ENCODE measurements around the gene KANSL1L. TPM values are rescaled to one million over a fixed set of nuclear protein-coding genes. Genes with fewer than 3 reads are reported as not detected.

Gene KANSL1L
- total RNA-seq, 1 experiment from 2014 or later: 6.7 TPM

- no peak for TF ChIP-seq YY1 (IDR thresholded peaks at IDR 0.05; ENCODE audit: extremely low read depth, insufficient replicate concordance, low read depth, low read length)
Observed at GRCh38 chr2:210028178-210028577, 143.0 kb downstream of the KANSL1L start (continued).

DNA sequence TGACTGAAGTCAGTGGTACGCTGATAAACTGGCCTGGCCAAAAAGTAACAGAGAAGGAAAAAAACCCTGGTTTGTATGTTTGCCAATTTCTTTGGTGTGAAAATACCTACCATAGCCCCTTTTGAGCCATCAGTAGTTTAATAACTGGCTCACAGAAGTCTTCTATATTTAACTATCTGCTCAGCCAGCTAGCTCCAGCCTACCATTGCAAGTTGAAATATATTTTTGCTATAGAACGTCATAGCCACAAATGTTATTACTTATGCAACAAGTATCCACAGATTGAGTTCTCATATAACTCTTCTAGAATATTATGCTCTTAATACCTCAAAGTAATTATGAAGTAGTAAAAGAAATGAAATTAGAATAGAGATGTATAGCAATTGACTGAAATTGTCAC is 143.6 kb downstream of the KANSL1L start:
- Histone ChIP-seq H3K27ac (ENCODE audit: low read depth, low read length) (no peak overlapping the region), H3K27me3 (ENCODE audit: insufficient read depth, low read length) (no peaks in the 10 kb centered on the region), H3K4me3 (replicated peaks in 1 of 2; ENCODE audit: low read depth in 1 of 2, low read length in 2 of 2) (no peak overlapping the region), H3K79me2 (ENCODE audit: insufficient read depth, low read length) (no peaks in the 10 kb centered on the region), H2AFZ (ENCODE audit: low read depth, low read length, poor library complexity, severe bottlenecking) (no peak overlapping the region), H3K36me3 (ENCODE audit: control insufficient read depth in 1 of 2, insufficient read depth in 2 of 2, low read length in 2 of 2) (peaks cover 9 to 19% of the 10 kb centered on the region in 2 experiments; a peak in 3 of 4 replicates), H3K4me1 (ENCODE audit: control insufficient read depth in 1 of 2, insufficient read depth in 2 of 2, low read length in 2 of 2) (no peaks in the 10 kb centered on the region), H3K9me3 (ENCODE audit: control insufficient read depth in 1 of 2, insufficient read depth in 1 of 2, low read depth in 1 of 2, low read length in 2 of 2) (no peaks in the 10 kb centered on the region), H3K4me2 (ENCODE audit: low read length) (no peak overlapping the region), H3K9me2 (ENCODE audit: insufficient read depth) (no peaks in the 10 kb centered on the region), H3K9ac (ENCODE audit: low read length) (no peak overlapping the region), H4K20me1 (ENCODE audit: insufficient read depth) (no peaks in the 10 kb centered on the region)
- intact Hi-C loops (cut with micrococcal nuclease): no loop called here
- no peak for DNase-seq (ENCODE audit: low read depth, low spot score)
- ChIA-PET CTCF (no interaction called here), POLR2A (no interaction called here), RAD21 (ENCODE audit: low non-redundant PET in 1 of 2, low total read pairs in 2 of 2, uncharacterized antibody in 2 of 2, unreplicated experiment in 2 of 2) (no interaction called here)
- ATAC-seq: no peak
- BruUV-seq (replicated peaks): no TSS peak
- TF ChIP-seq TCF7L2 (IDR thresholded peaks at IDR 0.05; ENCODE audit: borderline replicate concordance, extremely low read depth, insufficient read depth, insufficient read length): no peak
- TF ChIP-seq SIN3A (IDR thresholded peaks at IDR 0.05; ENCODE audit: low read depth): no peak
- TF ChIP-seq SP1 (IDR thresholded peaks at IDR 0.05; ENCODE audit: low read depth): no peak
- TF ChIP-seq FOSL1 (IDR thresholded peaks at IDR 0.05; ENCODE audit: low read depth): no peak
- no peak for TF ChIP-seq CBX3 (IDR thresholded peaks at IDR 0.05; ENCODE audit: low read depth)
- no peak for TF ChIP-seq SRF (IDR thresholded peaks at IDR 0.05; ENCODE audit: low read depth)
- no peak for TF ChIP-seq CEBPB (IDR thresholded peaks at IDR 0.05; ENCODE audit: low read depth)
- TF ChIP-seq ZNF274 (IDR thresholded peaks at IDR 0.05; ENCODE audit: low read depth, low read length): no peak
- TF ChIP-seq, protein P1, sequence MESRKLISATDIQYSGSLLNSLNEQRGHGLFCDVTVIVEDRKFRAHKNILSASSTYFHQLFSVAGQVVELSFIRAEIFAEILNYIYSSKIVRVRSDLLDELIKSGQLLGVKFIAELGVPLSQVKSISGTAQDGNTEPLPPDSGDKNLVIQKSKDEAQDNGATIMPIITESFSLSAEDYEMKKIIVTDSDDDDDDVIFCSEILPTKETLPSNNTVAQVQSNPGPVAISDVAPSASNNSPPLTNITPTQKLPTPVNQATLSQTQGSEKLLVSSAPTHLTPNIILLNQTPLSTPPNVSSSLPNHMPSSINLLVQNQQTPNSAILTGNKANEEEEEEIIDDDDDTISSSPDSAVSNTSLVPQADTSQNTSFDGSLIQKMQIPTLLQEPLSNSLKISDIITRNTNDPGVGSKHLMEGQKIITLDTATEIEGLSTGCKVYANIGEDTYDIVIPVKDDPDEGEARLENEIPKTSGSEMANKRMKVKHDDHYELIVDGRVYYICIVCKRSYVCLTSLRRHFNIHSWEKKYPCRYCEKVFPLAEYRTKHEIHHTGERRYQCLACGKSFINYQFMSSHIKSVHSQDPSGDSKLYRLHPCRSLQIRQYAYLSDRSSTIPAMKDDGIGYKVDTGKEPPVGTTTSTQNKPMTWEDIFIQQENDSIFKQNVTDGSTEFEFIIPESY (IDR thresholded peaks at IDR 0.05; ENCODE audit: extremely low read depth, insufficient replicate concordance, low read length): no peak
- TF ChIP-seq, protein P2, sequence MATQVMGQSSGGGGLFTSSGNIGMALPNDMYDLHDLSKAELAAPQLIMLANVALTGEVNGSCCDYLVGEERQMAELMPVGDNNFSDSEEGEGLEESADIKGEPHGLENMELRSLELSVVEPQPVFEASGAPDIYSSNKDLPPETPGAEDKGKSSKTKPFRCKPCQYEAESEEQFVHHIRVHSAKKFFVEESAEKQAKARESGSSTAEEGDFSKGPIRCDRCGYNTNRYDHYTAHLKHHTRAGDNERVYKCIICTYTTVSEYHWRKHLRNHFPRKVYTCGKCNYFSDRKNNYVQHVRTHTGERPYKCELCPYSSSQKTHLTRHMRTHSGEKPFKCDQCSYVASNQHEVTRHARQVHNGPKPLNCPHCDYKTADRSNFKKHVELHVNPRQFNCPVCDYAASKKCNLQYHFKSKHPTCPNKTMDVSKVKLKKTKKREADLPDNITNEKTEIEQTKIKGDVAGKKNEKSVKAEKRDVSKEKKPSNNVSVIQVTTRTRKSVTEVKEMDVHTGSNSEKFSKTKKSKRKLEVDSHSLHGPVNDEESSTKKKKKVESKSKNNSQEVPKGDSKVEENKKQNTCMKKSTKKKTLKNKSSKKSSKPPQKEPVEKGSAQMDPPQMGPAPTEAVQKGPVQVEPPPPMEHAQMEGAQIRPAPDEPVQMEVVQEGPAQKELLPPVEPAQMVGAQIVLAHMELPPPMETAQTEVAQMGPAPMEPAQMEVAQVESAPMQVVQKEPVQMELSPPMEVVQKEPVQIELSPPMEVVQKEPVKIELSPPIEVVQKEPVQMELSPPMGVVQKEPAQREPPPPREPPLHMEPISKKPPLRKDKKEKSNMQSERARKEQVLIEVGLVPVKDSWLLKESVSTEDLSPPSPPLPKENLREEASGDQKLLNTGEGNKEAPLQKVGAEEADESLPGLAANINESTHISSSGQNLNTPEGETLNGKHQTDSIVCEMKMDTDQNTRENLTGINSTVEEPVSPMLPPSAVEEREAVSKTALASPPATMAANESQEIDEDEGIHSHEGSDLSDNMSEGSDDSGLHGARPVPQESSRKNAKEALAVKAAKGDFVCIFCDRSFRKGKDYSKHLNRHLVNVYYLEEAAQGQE (IDR thresholded peaks at IDR 0.05; ENCODE audit: low read depth): no peak
- TF ChIP-seq MAX (IDR thresholded peaks at IDR 0.05): no peak
- TF ChIP-seq ZFX (IDR thresholded peaks at IDR 0.05): no peak
- no peak for TF ChIP-seq POLR2AphosphoS5 (IDR thresholded peaks at IDR 0.05; ENCODE audit: low read depth, low read length)
- TF ChIP-seq, protein P3, sequence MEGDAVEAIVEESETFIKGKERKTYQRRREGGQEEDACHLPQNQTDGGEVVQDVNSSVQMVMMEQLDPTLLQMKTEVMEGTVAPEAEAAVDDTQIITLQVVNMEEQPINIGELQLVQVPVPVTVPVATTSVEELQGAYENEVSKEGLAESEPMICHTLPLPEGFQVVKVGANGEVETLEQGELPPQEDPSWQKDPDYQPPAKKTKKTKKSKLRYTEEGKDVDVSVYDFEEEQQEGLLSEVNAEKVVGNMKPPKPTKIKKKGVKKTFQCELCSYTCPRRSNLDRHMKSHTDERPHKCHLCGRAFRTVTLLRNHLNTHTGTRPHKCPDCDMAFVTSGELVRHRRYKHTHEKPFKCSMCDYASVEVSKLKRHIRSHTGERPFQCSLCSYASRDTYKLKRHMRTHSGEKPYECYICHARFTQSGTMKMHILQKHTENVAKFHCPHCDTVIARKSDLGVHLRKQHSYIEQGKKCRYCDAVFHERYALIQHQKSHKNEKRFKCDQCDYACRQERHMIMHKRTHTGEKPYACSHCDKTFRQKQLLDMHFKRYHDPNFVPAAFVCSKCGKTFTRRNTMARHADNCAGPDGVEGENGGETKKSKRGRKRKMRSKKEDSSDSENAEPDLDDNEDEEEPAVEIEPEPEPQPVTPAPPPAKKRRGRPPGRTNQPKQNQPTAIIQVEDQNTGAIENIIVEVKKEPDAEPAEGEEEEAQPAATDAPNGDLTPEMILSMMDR (IDR thresholded peaks at IDR 0.05 in 2 of 3, conservative IDR thresholded peaks at IDR 0.05 in 1 of 3; ENCODE audit: borderline replicate concordance in 1 of 3, insufficient read depth in 1 of 3, low read depth in 2 of 3, low read length in 2 of 3): no peak
- no peak for TF ChIP-seq EZH2phosphoT487 (IDR thresholded peaks at IDR 0.05; ENCODE audit: borderline replicate concordance)
- no peak for TF ChIP-seq POLR2A (IDR thresholded peaks at IDR 0.05; ENCODE audit: borderline replicate concordance, extremely low read depth, insufficient read depth, insufficient read length)
- TF ChIP-seq, protein P4, sequence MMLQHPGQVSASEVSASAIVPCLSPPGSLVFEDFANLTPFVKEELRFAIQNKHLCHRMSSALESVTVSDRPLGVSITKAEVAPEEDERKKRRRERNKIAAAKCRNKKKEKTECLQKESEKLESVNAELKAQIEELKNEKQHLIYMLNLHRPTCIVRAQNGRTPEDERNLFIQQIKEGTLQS (IDR thresholded peaks at IDR 0.05): no peak
- TF ChIP-seq EGR1 (IDR thresholded peaks at IDR 0.05; ENCODE audit: low read depth): no peak
- no peak for TF ChIP-seq RAD21 (IDR thresholded peaks at IDR 0.05; ENCODE audit: low read depth)

Measured in HCT116 (cell line).